ENCODE data around the gene SCD5. TPM values are rescaled to one million over a fixed set of nuclear protein-coding genes. Genes with fewer than 3 reads are reported as not detected.

Gene SCD5
- total and polyA plus RNA-seq, 2 donors (not counting 3 experiments of a cell fraction or from before 2014, with no cell fraction given) = 38.4 to 38.5 TPM

GRCh38 chr4:82761229-82761628, 37.4 kb downstream of the SCD5 start:
- Histone ChIP-seq H3K4me3 (replicated peaks in 1 of 3; ENCODE audit: insufficient read depth in 1 of 3, low read depth in 1 of 3, low read length in 3 of 3) (no peak overlapping the region), H4K20me1 (replicated peaks; ENCODE audit: control insufficient read depth, extremely low read depth, insufficient read depth, low read length) (no peaks in the 10 kb centered on the region), H3K27ac (ENCODE audit: insufficient read depth, low read depth, low read length) (no peak overlapping the region), H3K9me1 (replicated peaks; ENCODE audit: control insufficient read depth, extremely low read depth, insufficient read depth, low read length) (no peaks in the 10 kb centered on the region), H2AFZ (ENCODE audit: low read depth, low read length) (no peak overlapping the region), H3K79me2 (ENCODE audit: control insufficient read depth, insufficient read depth, low read length) (no peaks in the 10 kb centered on the region), H3K4me2 (ENCODE audit: insufficient read depth, low read length) (no peak overlapping the region), H3K27me3 (ENCODE audit: control insufficient read depth in 2 of 2, insufficient read depth in 2 of 2, low read length in 2 of 2) (no peaks in the 10 kb centered on the region), H3K9me3 (replicated peaks; ENCODE audit: control insufficient read depth, insufficient read depth, low read length) (no peaks in the 10 kb centered on the region), H3K36me3 (ENCODE audit: control insufficient read depth in 2 of 2, extremely low read depth in 1 of 2, insufficient read depth in 2 of 2, low read length in 2 of 2) (no peaks in the 10 kb centered on the region), H3K4me1 (ENCODE audit: control insufficient read depth, extremely low read depth, insufficient read depth, low read length) (no peaks in the 10 kb centered on the region), H3K9ac (replicated peaks; ENCODE audit: extremely low read depth, insufficient read depth, low read length) (no peak overlapping the region)
- intact Hi-C loops (cut with micrococcal nuclease) = no loop called here
- dilution Hi-C loops (cut with MboI; ENCODE audit: extremely low pct_ligation_motif_present, low sequenced_read_pairs) = no loop called here
- no peak for DNase-seq (ENCODE audit: low read depth, low spot score)
- FAIRE-seq = no peak
- ChIA-PET POLR2A (no interaction called here), CTCF (interaction anchor here (0.9 to 1.4 kb wide), 3 partner anchors 12 to 22 kb away, joined by 3 to 8 read pairs (median 3); no protein-coding TSS in a partner anchor)
- no peak for TF ChIP-seq MYC (IDR thresholded peaks at IDR 0.05; ENCODE audit: low read depth, low read length)
- no peak for TF ChIP-seq JUN (IDR thresholded peaks at IDR 0.05; ENCODE audit: borderline replicate concordance, insufficient read depth, insufficient read length, low read depth)
- no peak for TF ChIP-seq GATA2 (IDR thresholded peaks at IDR 0.05; ENCODE audit: insufficient read depth, insufficient read length, low read depth, low read length)
- no peak for TF ChIP-seq CTCF (IDR thresholded peaks at IDR 0.05; ENCODE audit: extremely low read depth in 1 of 2, insufficient read depth in 1 of 2, low read depth in 1 of 2, low read length in 2 of 2)
- no peak for TF ChIP-seq POLR2AphosphoS5 (IDR thresholded peaks at IDR 0.05; ENCODE audit: insufficient read depth, low read depth, low read length)
- TF ChIP-seq FOS (IDR thresholded peaks at IDR 0.05; ENCODE audit: borderline replicate concordance, insufficient read depth, low read length) = no peak
- no TSS peak for BruUV-seq (replicated peaks)

All from endothelial cell of umbilical vein (primary cell).